ENCODE results near the gene PMM2.
"Not testable (repeated sequence)": the region's sequence is repeated elsewhere in the genome, so short reads cannot be mapped to it uniquely, and the experiment has no call there.

Gene PMM2

GRCh38 chr16:8818504-8819270 lies 21.0 kb downstream of the PMM2 start:
- DNase-seq (ENCODE audit: low read depth in 2 of 2), result no peak

- DNase-seq (ENCODE audit: low read depth in 2 of 2), result no peak
Measured at GRCh38 chr16:8819411-8820034, 21.9 kb downstream of the PMM2 start.

- DNase-seq (ENCODE audit: low read depth in 2 of 2), result no peak
Measured at GRCh38 chr16:8822403-8822802, 24.8 kb downstream of the PMM2 start.

GRCh38 chr16:8826278-8826879 lies 28.7 kb downstream of the PMM2 start:
- DNase-seq (ENCODE audit: low read depth in 2 of 2), result no peak

GRCh38 chr16:8828541-8829165 lies 31.0 kb downstream of the PMM2 start:
- DNase-seq (ENCODE audit: low read depth in 2 of 2), result no peak

GRCh38 chr16:8831450-8831849 lies 33.8 kb downstream of the PMM2 start:
- no peak for DNase-seq (ENCODE audit: low read depth in 2 of 2)

- no peak for DNase-seq (ENCODE audit: low read depth in 2 of 2)
Measured at GRCh38 chr16:8831871-8832716, 34.5 kb downstream of the PMM2 start.

- no peak for DNase-seq (ENCODE audit: low read depth in 2 of 2)
Measured at GRCh38 chr16:8832717-8833105, 35.1 kb downstream of the PMM2 start.

GRCh38 chr16:8836797-8837196 lies 39.2 kb downstream of the PMM2 start:
- not testable (repeated sequence) for DNase-seq (ENCODE audit: low read depth in 2 of 2)

- DNase-seq (ENCODE audit: low read depth in 2 of 2), result not testable (repeated sequence)
Measured at GRCh38 chr16:8837594-8837993, 40.0 kb downstream of the PMM2 start.

GRCh38 chr16:8842016-8842415 lies 44.4 kb downstream of the PMM2 start:
- DNase-seq (ENCODE audit: low read depth in 2 of 2), result not testable (repeated sequence)

GRCh38 chr16:8843296-8843695 lies 45.7 kb downstream of the PMM2 start:
- DNase-seq (ENCODE audit: low read depth in 2 of 2), result not testable (repeated sequence)

GRCh38 chr16:8845699-8846298 lies 48.2 kb downstream of the PMM2 start:
- DNase-seq (ENCODE audit: low read depth in 2 of 2), result no peak

GRCh38 chr16:8846401-8846932 lies 48.8 kb downstream of the PMM2 start:
- DNase-seq (ENCODE audit: low read depth in 2 of 2), result no peak

GRCh38 chr16:8847145-8847544 lies 49.5 kb downstream of the PMM2 start:
- DNase-seq (ENCODE audit: low read depth in 2 of 2), result no peak

- no peak for DNase-seq (ENCODE audit: low read depth in 2 of 2)
Measured at GRCh38 chr16:8847623-8848022, 50.0 kb downstream of the PMM2 start.

- DNase-seq (ENCODE audit: low read depth in 2 of 2), result no peak
Measured at GRCh38 chr16:8848231-8848938, 50.7 kb downstream of the PMM2 start.

- no peak for DNase-seq (ENCODE audit: low read depth in 2 of 2)
Measured at GRCh38 chr16:8848939-8849391, 51.3 kb downstream of the PMM2 start.

- DNase-seq (ENCODE audit: low read depth in 2 of 2), result no peak
Measured at GRCh38 chr16:8849411-8850011, 51.9 kb downstream of the PMM2 start.
